ENCODE measurements around the gene MEIOB.
"Not testable (repeated sequence)": the region's sequence is repeated elsewhere in the genome, so short reads cannot be mapped to it uniquely, and the experiment has no call there.

The MEIOB gene

GRCh38 chr16:1907226-1907860, 35.4 kb upstream of the MEIOB start:
- DNase-seq: no peak

- no peak for DNase-seq
These were observed 34.8 kb upstream of the MEIOB start for GRCh38 chr16:1906846-1907165.

GRCh38 chr16:1906055-1906845, 34.3 kb upstream of the MEIOB start:
- no peak for DNase-seq

- no peak for DNase-seq
These were observed 32.2 kb upstream of the MEIOB start for GRCh38 chr16:1903845-1904840.

GRCh38 chr16:1903220-1903574, 31.2 kb upstream of the MEIOB start:
- no peak for DNase-seq

- no peak for DNase-seq
These were observed 30.7 kb upstream of the MEIOB start for GRCh38 chr16:1902547-1903219.

- DNase-seq: no peak
These were observed 28.4 kb upstream of the MEIOB start for GRCh38 chr16:1900452-1900774.

GRCh38 chr16:1899641-1900451, 27.9 kb upstream of the MEIOB start:
- no peak for DNase-seq

GRCh38 chr16:1897692-1898091, 25.7 kb upstream of the MEIOB start:
- not testable (repeated sequence) for DNase-seq

GRCh38 chr16:1895949-1896675, 24.1 kb upstream of the MEIOB start:
- no peak for DNase-seq

GRCh38 chr16:1895068-1895467, 23.1 kb upstream of the MEIOB start:
- DNase-seq: no peak

- DNase-seq: no peak
These were observed 18.7 kb upstream of the MEIOB start for GRCh38 chr16:1890708-1891050.

- DNase-seq: no peak
These were observed 18.2 kb upstream of the MEIOB start for GRCh38 chr16:1890024-1890707.

GRCh38 chr16:1887711-1888354, 15.9 kb upstream of the MEIOB start:
- no peak for DNase-seq

- no peak for DNase-seq
These were observed 12.9 kb upstream of the MEIOB start for GRCh38 chr16:1884889-1885288.

- peak; percentile 69 for DNase-seq
These were observed 12.3 kb upstream of the MEIOB start for GRCh38 chr16:1884155-1884760.

- DNase-seq: not testable (repeated sequence)
These were observed 9.2 kb upstream of the MEIOB start for GRCh38 chr16:1881172-1881571.

GRCh38 chr16:1879477-1879876, 7.5 kb upstream of the MEIOB start:
- no peak for DNase-seq

GRCh38 chr16:1878256-1878655, 6.3 kb upstream of the MEIOB start:
- DNase-seq: no peak

GRCh38 chr16:1877804-1878203, 5.8 kb upstream of the MEIOB start:
- no peak for DNase-seq
